ENCODE measurements around the gene FAIM2. TPM values are rescaled to one million over a fixed set of nuclear protein-coding genes. Genes with fewer than 3 reads are reported as not detected.

The FAIM2 gene
- total and polyA plus RNA-seq, 2 donors from 2014 or later, result 1.3 to 5.5 TPM

DNA sequence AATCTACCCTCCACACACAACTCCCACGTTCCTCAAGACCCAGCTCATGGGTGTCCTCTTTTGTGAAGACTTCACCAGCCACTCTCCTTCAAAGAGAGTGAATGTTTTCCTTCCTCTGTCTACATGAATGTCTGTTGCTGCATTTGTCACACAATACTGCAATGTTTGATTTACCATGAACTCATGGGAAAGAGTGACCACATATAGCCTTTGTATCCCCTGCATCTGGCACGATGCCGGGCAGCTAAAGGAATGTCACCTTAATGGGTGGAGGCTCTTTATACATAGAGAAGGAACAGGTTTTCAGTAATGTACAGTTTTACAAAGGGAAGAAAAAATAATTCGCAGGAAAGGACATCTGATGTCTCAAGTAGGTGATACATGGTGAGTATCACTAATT is 48.7 kb downstream of the FAIM2 start:
- Histone ChIP-seq H3K36me3 (ENCODE audit: control insufficient read depth in 2 of 3, insufficient read depth in 3 of 3, low read length in 3 of 3) (no peaks in the 10 kb centered on the region), H3K4me3 (ENCODE audit: low read length in 3 of 3) (no peak overlapping the region), H3K27ac (ENCODE audit: low read depth in 2 of 2, low read length in 2 of 2) (no peak overlapping the region), H3K9me3 (ENCODE audit: control insufficient read depth in 2 of 3, insufficient read depth in 1 of 3, low read length in 3 of 3) (no peaks in the 10 kb centered on the region), H3K9ac (ENCODE audit: low read length in 3 of 3) (no peak overlapping the region), H3K27me3 (ENCODE audit: control insufficient read depth, insufficient read depth, low read length) (no peaks in the 10 kb centered on the region), H3K4me1 (ENCODE audit: control insufficient read depth in 2 of 3, insufficient read depth in 2 of 3, low read depth in 1 of 3, low read length in 3 of 3) (no peaks in the 10 kb centered on the region)
- FAIRE-seq (no peak), DNase-seq (no peak)
- TF ChIP-seq, protein P1, sequence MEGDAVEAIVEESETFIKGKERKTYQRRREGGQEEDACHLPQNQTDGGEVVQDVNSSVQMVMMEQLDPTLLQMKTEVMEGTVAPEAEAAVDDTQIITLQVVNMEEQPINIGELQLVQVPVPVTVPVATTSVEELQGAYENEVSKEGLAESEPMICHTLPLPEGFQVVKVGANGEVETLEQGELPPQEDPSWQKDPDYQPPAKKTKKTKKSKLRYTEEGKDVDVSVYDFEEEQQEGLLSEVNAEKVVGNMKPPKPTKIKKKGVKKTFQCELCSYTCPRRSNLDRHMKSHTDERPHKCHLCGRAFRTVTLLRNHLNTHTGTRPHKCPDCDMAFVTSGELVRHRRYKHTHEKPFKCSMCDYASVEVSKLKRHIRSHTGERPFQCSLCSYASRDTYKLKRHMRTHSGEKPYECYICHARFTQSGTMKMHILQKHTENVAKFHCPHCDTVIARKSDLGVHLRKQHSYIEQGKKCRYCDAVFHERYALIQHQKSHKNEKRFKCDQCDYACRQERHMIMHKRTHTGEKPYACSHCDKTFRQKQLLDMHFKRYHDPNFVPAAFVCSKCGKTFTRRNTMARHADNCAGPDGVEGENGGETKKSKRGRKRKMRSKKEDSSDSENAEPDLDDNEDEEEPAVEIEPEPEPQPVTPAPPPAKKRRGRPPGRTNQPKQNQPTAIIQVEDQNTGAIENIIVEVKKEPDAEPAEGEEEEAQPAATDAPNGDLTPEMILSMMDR (IDR thresholded peaks at IDR 0.05; ENCODE audit: borderline replicate concordance, extremely low read depth, insufficient read depth), result no peak
- intact Hi-C loops (cut with DNase I), result no loop called here

DNA sequence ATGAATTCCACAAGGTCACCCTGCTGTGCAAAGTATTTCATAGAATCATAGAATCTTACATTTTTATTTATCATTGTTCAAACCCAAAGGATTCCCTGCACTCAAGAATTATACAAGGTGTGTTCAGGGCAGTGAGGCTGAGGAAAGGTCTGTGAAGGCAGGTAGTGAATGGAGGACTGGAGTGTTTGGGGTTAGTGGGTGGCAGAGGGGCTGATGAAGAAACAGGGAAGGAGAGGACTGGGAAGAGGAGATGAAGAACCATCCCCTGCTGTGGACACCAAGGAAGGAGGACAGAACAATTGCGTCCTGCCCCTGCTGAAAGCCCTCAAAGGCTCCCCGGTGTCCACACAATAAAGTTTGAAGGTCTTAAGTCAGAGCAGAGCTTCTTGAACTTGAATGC is 50.0 kb downstream of the FAIM2 start:
- Histone ChIP-seq H3K4me1 (ENCODE audit: control insufficient read depth in 2 of 3, insufficient read depth in 2 of 3, low read depth in 1 of 3, low read length in 3 of 3) (no peaks in the 10 kb centered on the region), H3K27me3 (ENCODE audit: control insufficient read depth, insufficient read depth, low read length) (no peaks in the 10 kb centered on the region), H3K36me3 (ENCODE audit: control insufficient read depth in 2 of 3, insufficient read depth in 3 of 3, low read length in 3 of 3) (no peaks in the 10 kb centered on the region), H3K4me3 (ENCODE audit: low read length in 3 of 3) (no peak overlapping the region), H3K9ac (ENCODE audit: low read length in 3 of 3) (no peak overlapping the region), H3K27ac (ENCODE audit: low read depth in 2 of 2, low read length in 2 of 2) (no peak overlapping the region), H3K9me3 (ENCODE audit: control insufficient read depth in 2 of 3, insufficient read depth in 1 of 3, low read length in 3 of 3) (no peaks in the 10 kb centered on the region)
- TF ChIP-seq, protein P1 (IDR thresholded peaks at IDR 0.05; ENCODE audit: borderline replicate concordance, extremely low read depth, insufficient read depth), result no peak
- FAIRE-seq, result no peak
- DNase-seq, result no peak
- intact Hi-C loops (cut with DNase I), result no loop called here

DNA sequence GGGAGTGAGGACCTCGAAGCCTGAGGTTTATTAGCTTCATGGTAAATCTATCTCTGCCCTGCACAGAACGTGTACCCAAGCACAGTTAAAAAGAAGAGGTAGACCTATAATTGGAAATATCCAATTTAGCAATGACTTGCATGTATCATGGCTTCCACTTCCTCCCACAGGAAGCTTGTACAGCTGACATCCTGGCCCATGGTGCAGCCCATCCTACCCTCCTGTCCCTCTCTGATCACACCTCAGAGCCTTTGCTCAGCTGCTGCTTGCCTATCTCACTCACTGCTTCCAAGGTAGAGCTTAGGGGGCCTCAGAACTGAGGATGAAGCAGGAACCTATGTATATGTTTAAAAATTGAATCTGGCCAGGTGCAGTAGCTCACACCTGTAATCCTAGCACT is 56.5 kb downstream of the FAIM2 start:
- DNase-seq (no peak), FAIRE-seq (no peak)
- intact Hi-C loops (cut with DNase I), result no loop called here
- Histone ChIP-seq H3K4me3 (ENCODE audit: low read length in 3 of 3) (no peak overlapping the region), H3K27me3 (ENCODE audit: control insufficient read depth, insufficient read depth, low read length) (no peaks in the 10 kb centered on the region), H3K27ac (ENCODE audit: low read depth in 2 of 2, low read length in 2 of 2) (no peak overlapping the region), H3K9me3 (ENCODE audit: control insufficient read depth in 2 of 3, insufficient read depth in 1 of 3, low read length in 3 of 3) (no peaks in the 10 kb centered on the region), H3K36me3 (ENCODE audit: control insufficient read depth in 2 of 3, insufficient read depth in 3 of 3, low read length in 3 of 3) (no peaks in the 10 kb centered on the region), H3K9ac (ENCODE audit: low read length in 3 of 3) (no peak overlapping the region), H3K4me1 (ENCODE audit: control insufficient read depth in 2 of 3, insufficient read depth in 2 of 3, low read depth in 1 of 3, low read length in 3 of 3) (peaks cover 0 to 3% (median 0%) of the 10 kb centered on the region in 3 donors)
- TF ChIP-seq, protein P1 (IDR thresholded peaks at IDR 0.05; ENCODE audit: borderline replicate concordance, extremely low read depth, insufficient read depth), result no peak

DNA sequence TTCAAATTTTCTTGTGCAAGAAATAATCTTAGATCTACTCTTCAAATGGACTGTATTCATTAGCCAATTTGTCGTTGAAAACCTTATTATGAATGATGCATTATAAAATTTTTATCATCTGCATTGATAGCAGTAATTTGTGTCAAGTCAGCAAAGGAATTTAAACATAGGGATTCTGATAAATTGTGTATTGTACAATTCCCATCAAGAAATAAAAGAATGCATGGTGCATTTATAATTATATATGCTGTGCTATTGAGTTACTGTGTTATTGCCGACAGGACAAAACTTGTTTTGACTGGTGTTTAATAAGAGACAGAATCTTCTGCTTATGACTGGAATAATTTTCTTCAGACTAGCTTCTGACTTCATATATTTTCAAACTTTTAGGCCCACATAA is 57.7 kb downstream of the FAIM2 start:
- intact Hi-C loops (cut with DNase I), result no loop called here
- TF ChIP-seq, protein P1 (IDR thresholded peaks at IDR 0.05; ENCODE audit: borderline replicate concordance, extremely low read depth, insufficient read depth), result no peak
- no peak for DNase-seq

More for the DNA sequence above, 57.7 kb downstream of the FAIM2 start:
- no peak overlapping the region for H3K9ac ChIP-seq (ENCODE audit: low read length in 3 of 3)
- no peak overlapping the region for H3K27ac ChIP-seq (ENCODE audit: low read depth in 2 of 2, low read length in 2 of 2)
- H3K4me3 ChIP-seq (ENCODE audit: low read length in 3 of 3), result no peak overlapping the region
- no peaks in the 10 kb centered on the region for H3K27me3 ChIP-seq (ENCODE audit: control insufficient read depth, insufficient read depth, low read length)
- FAIRE-seq, result no peak
- no peaks in the 10 kb centered on the region for H3K36me3 ChIP-seq (ENCODE audit: control insufficient read depth in 2 of 3, insufficient read depth in 3 of 3, low read length in 3 of 3)
- H3K9me3 ChIP-seq (ENCODE audit: control insufficient read depth in 2 of 3, insufficient read depth in 1 of 3, low read length in 3 of 3), result no peaks in the 10 kb centered on the region
- H3K4me1 ChIP-seq (ENCODE audit: control insufficient read depth in 2 of 3, insufficient read depth in 2 of 3, low read depth in 1 of 3, low read length in 3 of 3), result peaks cover 4 to 7% (median 5%) of the 10 kb centered on the region in 3 donors

All from kidney (tissue), 14 donors.